ENCODE data around the gene RNF128.

DNA sequence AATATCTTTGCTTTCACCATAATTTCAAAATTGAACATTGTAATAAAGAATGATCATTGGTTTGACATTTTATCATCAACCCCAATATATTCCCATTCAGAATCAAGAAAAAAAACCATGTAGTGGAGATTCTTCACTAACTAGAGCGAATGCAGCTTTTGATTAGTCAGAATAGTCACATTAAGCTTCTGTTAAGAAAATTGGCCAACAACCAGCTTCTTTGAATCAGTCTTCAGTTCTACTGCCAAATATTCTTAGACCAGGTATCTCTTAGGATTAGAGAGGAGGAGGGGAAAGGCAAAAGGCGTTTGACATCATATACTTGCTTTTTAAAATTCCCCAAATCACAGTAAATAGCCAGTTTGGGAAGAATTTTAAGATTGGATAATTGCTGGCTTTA, 53.8 kb downstream of the RNF128 start:
- TF ChIP-seq, protein P1, sequence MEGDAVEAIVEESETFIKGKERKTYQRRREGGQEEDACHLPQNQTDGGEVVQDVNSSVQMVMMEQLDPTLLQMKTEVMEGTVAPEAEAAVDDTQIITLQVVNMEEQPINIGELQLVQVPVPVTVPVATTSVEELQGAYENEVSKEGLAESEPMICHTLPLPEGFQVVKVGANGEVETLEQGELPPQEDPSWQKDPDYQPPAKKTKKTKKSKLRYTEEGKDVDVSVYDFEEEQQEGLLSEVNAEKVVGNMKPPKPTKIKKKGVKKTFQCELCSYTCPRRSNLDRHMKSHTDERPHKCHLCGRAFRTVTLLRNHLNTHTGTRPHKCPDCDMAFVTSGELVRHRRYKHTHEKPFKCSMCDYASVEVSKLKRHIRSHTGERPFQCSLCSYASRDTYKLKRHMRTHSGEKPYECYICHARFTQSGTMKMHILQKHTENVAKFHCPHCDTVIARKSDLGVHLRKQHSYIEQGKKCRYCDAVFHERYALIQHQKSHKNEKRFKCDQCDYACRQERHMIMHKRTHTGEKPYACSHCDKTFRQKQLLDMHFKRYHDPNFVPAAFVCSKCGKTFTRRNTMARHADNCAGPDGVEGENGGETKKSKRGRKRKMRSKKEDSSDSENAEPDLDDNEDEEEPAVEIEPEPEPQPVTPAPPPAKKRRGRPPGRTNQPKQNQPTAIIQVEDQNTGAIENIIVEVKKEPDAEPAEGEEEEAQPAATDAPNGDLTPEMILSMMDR (optimal IDR thresholded peaks at IDR 0.05 in 1 of 3, IDR thresholded peaks at IDR 0.05 in 1 of 3, conservative IDR thresholded peaks at IDR 0.05 in 1 of 3; ENCODE audit: extremely low read depth in 1 of 3, insufficient read depth in 2 of 3, low read length in 3 of 3), result no peak
- no peak for TF ChIP-seq EZH2 (IDR thresholded peaks at IDR 0.05; ENCODE audit: low read length)

Measured in keratinocyte (primary cell).